ENCODE data around the gene KPNA5. TPM values are rescaled to one million over a fixed set of nuclear protein-coding genes. Genes with fewer than 3 reads are reported as not detected.
"Not testable (repeated sequence)": the region's sequence is repeated elsewhere in the genome, so short reads cannot be mapped to it uniquely, and the experiment has no call there.

KPNA5 gene
- total RNA-seq, 1 donor = 11.2 TPM

DNA sequence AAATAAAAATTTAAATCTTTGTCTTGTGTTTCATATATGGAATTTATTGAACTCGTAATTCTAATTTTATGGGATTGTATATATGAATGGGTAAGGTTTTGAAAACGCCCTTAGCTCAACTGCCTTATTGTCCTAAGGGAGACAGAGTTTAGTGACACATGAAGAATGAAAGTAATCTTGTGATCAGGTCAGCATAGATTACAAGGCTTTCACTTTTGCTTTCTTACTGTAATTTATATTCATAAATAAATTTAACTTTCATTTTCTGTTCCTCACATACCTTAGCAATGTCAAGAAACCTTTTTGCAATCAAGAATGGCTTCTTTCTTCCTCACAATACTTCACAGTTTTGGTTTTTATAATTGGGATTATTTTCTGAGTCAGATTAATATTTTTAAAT lies 14.4 kb downstream of the KPNA5 start:
- no peak overlapping the region for H3K4me3 ChIP-seq (ENCODE audit: insufficient read depth, low read length)

DNA sequence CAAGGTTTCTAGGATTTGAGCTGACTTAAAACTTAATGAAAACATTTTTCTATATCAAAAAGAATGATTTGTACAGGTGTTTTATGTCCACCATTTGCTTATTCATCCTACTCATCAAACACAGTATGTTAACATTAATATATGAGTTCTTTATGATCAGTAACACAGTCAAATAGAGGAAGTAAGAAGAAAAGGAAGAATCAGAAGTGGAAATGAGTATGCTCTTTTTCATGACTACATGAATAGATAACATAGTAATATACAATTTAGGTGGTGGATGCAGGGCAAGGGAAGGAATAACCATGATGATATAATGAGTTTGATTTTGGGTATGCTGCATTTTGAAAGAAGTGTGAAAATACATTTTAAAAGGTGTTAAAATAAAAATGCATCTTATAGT lies 16.5 kb downstream of the KPNA5 start:
- no peaks in the 10 kb centered on the region for H3K27me3 ChIP-seq (ENCODE audit: insufficient read depth, low read length)
- H3K4me1 ChIP-seq (ENCODE audit: insufficient read depth, low read length) = no peaks in the 10 kb centered on the region
- TF ChIP-seq, protein P1, sequence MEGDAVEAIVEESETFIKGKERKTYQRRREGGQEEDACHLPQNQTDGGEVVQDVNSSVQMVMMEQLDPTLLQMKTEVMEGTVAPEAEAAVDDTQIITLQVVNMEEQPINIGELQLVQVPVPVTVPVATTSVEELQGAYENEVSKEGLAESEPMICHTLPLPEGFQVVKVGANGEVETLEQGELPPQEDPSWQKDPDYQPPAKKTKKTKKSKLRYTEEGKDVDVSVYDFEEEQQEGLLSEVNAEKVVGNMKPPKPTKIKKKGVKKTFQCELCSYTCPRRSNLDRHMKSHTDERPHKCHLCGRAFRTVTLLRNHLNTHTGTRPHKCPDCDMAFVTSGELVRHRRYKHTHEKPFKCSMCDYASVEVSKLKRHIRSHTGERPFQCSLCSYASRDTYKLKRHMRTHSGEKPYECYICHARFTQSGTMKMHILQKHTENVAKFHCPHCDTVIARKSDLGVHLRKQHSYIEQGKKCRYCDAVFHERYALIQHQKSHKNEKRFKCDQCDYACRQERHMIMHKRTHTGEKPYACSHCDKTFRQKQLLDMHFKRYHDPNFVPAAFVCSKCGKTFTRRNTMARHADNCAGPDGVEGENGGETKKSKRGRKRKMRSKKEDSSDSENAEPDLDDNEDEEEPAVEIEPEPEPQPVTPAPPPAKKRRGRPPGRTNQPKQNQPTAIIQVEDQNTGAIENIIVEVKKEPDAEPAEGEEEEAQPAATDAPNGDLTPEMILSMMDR (IDR thresholded peaks at IDR 0.05; ENCODE audit: extremely low read depth, low read depth, low read length) = no peak
- no peak overlapping the region for H3K4me2 ChIP-seq (ENCODE audit: insufficient read depth, low read length)
- no peaks in the 10 kb centered on the region for H3K79me2 ChIP-seq (ENCODE audit: insufficient read depth, low read length)
- no peak overlapping the region for H3K4me3 ChIP-seq (ENCODE audit: insufficient read depth, low read length)
- no peaks in the 10 kb centered on the region for H4K20me1 ChIP-seq (ENCODE audit: insufficient read depth, low read length)
- no peak overlapping the region for H3K27ac ChIP-seq (ENCODE audit: low read depth, low read length)
- H3K9me3 ChIP-seq (ENCODE audit: low read depth, low read length) = no peaks in the 10 kb centered on the region
- no peak for DNase-seq (ENCODE audit: insufficient read length, low spot score, missing footprints)
- H2AFZ ChIP-seq (ENCODE audit: low read length) = no peak overlapping the region
- H3K36me3 ChIP-seq (ENCODE audit: insufficient read depth, low read length) = no peaks in the 10 kb centered on the region

More for the DNA sequence above, 14.4 kb downstream of the KPNA5 start:
- Histone ChIP-seq H3K4me1 (ENCODE audit: insufficient read depth, low read length) (no peaks in the 10 kb centered on the region), H3K4me2 (ENCODE audit: insufficient read depth, low read length) (no peak overlapping the region), H3K36me3 (ENCODE audit: insufficient read depth, low read length) (peaks cover 3% of the 10 kb centered on the region), H3K9me3 (ENCODE audit: low read depth, low read length) (no peaks in the 10 kb centered on the region), H4K20me1 (ENCODE audit: insufficient read depth, low read length) (no peaks in the 10 kb centered on the region), H3K27ac (ENCODE audit: low read depth, low read length) (no peak overlapping the region), H3K79me2 (ENCODE audit: insufficient read depth, low read length) (no peaks in the 10 kb centered on the region), H3K27me3 (ENCODE audit: insufficient read depth, low read length) (no peaks in the 10 kb centered on the region), H2AFZ (ENCODE audit: low read length) (no peak overlapping the region)
- TF ChIP-seq, protein P1 (IDR thresholded peaks at IDR 0.05; ENCODE audit: extremely low read depth, low read depth, low read length) = no peak
- DNase-seq (ENCODE audit: insufficient read length, low spot score, missing footprints) = no peak

DNA sequence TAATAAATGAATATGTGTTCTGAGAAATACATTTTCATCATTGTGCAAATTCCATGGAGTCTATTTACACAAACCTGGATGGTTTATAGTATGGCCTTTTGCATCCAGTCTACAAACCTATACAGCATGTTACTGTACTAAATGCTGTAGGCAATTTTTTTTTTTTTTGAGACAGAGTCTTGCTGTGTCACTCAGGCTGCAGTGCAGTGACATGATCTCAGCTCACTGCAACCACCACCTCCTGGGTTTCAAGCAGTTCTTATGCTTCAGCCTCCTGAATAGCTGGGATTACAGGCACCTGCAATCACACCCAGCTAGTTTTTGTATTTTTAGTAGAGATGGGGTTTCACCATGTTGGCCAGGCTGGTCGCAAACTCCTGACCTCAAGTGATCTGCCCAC lies 22.9 kb downstream of the KPNA5 start:
- not testable (repeated sequence) for H3K4me1 ChIP-seq (ENCODE audit: insufficient read depth, low read length); H3K27me3 ChIP-seq (ENCODE audit: insufficient read depth, low read length); H3K27ac ChIP-seq (ENCODE audit: low read depth, low read length); H4K20me1 ChIP-seq (ENCODE audit: insufficient read depth, low read length); DNase-seq (ENCODE audit: insufficient read length, low spot score, missing footprints); H3K4me3 ChIP-seq (ENCODE audit: insufficient read depth, low read length); H3K9me3 ChIP-seq (ENCODE audit: low read depth, low read length); H3K36me3 ChIP-seq (ENCODE audit: insufficient read depth, low read length); H3K79me2 ChIP-seq (ENCODE audit: insufficient read depth, low read length); H2AFZ ChIP-seq (ENCODE audit: low read length); H3K4me2 ChIP-seq (ENCODE audit: insufficient read depth, low read length)

DNA sequence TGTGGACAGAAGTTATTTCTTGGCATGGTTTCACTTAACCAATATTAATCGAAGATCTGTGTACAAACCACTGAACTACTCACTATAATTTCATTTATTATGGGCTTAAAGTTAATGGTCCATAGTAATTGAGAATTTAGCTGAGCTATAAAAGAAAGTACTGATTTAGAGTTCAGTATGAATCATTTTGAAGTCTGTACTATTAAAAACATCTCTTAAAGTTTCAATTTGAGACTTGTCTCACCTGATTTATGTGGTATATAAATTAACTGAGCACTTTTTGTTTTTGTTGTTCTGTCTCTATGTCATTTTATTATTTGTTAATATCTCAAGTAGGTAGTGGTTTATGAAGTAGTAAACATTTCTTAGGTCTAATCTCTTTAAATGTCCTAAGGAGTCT lies 24.9 kb downstream of the KPNA5 start:
- DNase-seq (ENCODE audit: insufficient read length, low spot score, missing footprints) = no peak
- Histone ChIP-seq H3K36me3 (ENCODE audit: insufficient read depth, low read length) (no peaks in the 10 kb centered on the region), H4K20me1 (ENCODE audit: insufficient read depth, low read length) (no peaks in the 10 kb centered on the region), H3K4me3 (ENCODE audit: insufficient read depth, low read length) (no peak overlapping the region), H3K4me1 (ENCODE audit: insufficient read depth, low read length) (no peaks in the 10 kb centered on the region), H3K27ac (ENCODE audit: low read depth, low read length) (no peak overlapping the region), H3K79me2 (ENCODE audit: insufficient read depth, low read length) (no peaks in the 10 kb centered on the region), H3K9me3 (ENCODE audit: low read depth, low read length) (no peaks in the 10 kb centered on the region), H2AFZ (ENCODE audit: low read length) (no peak overlapping the region), H3K4me2 (ENCODE audit: insufficient read depth, low read length) (no peak overlapping the region), H3K27me3 (ENCODE audit: insufficient read depth, low read length) (no peaks in the 10 kb centered on the region)
- TF ChIP-seq, protein P1 (IDR thresholded peaks at IDR 0.05; ENCODE audit: extremely low read depth, low read depth, low read length) = no peak
